ENCODE measurements around the gene CDKN2B.
"Not testable (repeated sequence)": the region's sequence is repeated elsewhere in the genome, so short reads cannot be mapped to it uniquely, and the experiment has no call there.

GRCh38 chr9:21959268-21959667, 49.8 kb downstream of the CDKN2B start:
- TF ChIP-seq POLR2A (IDR thresholded peaks at IDR 0.05; ENCODE audit: borderline replicate concordance, extremely low read depth, insufficient read depth, insufficient read length); CTCF (IDR thresholded peaks at IDR 0.05 in 2 of 3, conservative IDR thresholded peaks at IDR 0.05 in 1 of 3; ENCODE audit: borderline replicate concordance in 1 of 3, insufficient read depth in 1 of 3, low read depth in 2 of 3, low read length in 2 of 3); MAX (IDR thresholded peaks at IDR 0.05); YY1 (IDR thresholded peaks at IDR 0.05; ENCODE audit: extremely low read depth, insufficient replicate concordance, low read depth, low read length); REST (IDR thresholded peaks at IDR 0.05; ENCODE audit: low read depth); ZFX (IDR thresholded peaks at IDR 0.05): not testable (repeated sequence)
